Muscle of leg (tissue), 11 donors: ENCODE measurements around the gene TMEM8B. TPM values are rescaled to one million over a fixed set of nuclear protein-coding genes. Genes with fewer than 3 reads are reported as not detected.
A peak's percentile ranks its signal among the peaks of the same experiment; 100 is the strongest.

Experiments
- DNase-seq: peaks from one replicate; pipeline ENCODE4 v3.0.0; 2013
- H3K27ac ChIP-seq: one replicate; pipeline ENCODE4 v1.5.1; 2013; ENCODE audit warnings: mild to moderate bottlenecking, low read length, control low read depth
- H3K27me3 ChIP-seq: one replicate; pipeline ENCODE4 v1.6.1; 2013; ENCODE audit warnings: low read length; ENCODE audit not compliant: control insufficient read depth, insufficient read depth
- H3K36me3 ChIP-seq: one replicate; pipeline ENCODE4 v1.6.1; 2013; ENCODE audit warnings: low read length; ENCODE audit not compliant: control insufficient read depth, insufficient read depth
- H3K4me1 ChIP-seq: one replicate; pipeline ENCODE4 v1.6.1; 2013; ENCODE audit warnings: low read length; ENCODE audit not compliant: control insufficient read depth, insufficient read depth
- H3K4me3 ChIP-seq: one replicate; pipeline ENCODE4 v1.5.1; 2013; ENCODE audit warnings: low read length, control low read depth
- H3K9me3 ChIP-seq: replicated peaks from 2 replicates; pipeline ENCODE4 v1.6.1; 2013; ENCODE audit warnings: low read depth, low read length; ENCODE audit not compliant: control insufficient read depth
- WGBS: methylation state at CpG from one replicate; pipeline ENCODE4 v1.1.5; 2013; ENCODE audit warnings: missing lambda C conversion rate; ENCODE audit not compliant: insufficient coverage; 5-methylcytosine and 5-hydroxymethylcytosine counted together
- polyA plus RNA-seq, 8 donors: library from polyadenylated mRNA; unstranded; fragments of 120-200 nt; gene quantifications; one replicate each; pipeline versions ENCODE4 v1.2.1 to v1.2.3, GENCODE V29; 2013; ENCODE audit warnings: inconsistent platforms in 1 of 8, low replicate concordance in 1 of 8; ENCODE audit not compliant: insufficient read length in 8 of 8, insufficient read depth in 1 of 8
- total RNA-seq: library from RNA; stranded (reverse); fragments of 120-200 nt; gene quantifications from one replicate; pipeline ENCODE4 v1.2.4, GENCODE V29; 2013

The TMEM8B gene
- total and polyA plus RNA-seq, 9 donors, result 5.1 to 22.3 (median 17.9) TPM

- peak; percentile 69 for DNase-seq
These were observed 17.5 kb upstream of the TMEM8B start for GRCh38 chr9:35811381-35812024.

GRCh38 chr9:35812025-35812602, 16.9 kb upstream of the TMEM8B start, which contains the start of gene SPAG8:
TSS of gene SPAG8 (minus strand) at chr9:35812262. CDS start at chr9:35812147, 115 bp downstream.
- Histone ChIP-seq H3K4me1 (peaks cover 37% of the 10 kb centered on the region), H3K27ac (peak within 1 kb of the TSS; percentile 80), H3K9me3 (no peaks in the 10 kb centered on the region), H3K27me3 (peaks cover 4% of the 10 kb centered on the region), H3K4me3 (peak within 1 kb of the TSS; percentile 50), H3K36me3 (peaks cover 19% of the 10 kb centered on the region)
- DNase-seq, result peak; percentile 99
- WGBS, result 0% methylated on average over 16 of the region's 28 CpGs

More at GRCh38 chr9:35811381-35812024, 17.5 kb upstream of the TMEM8B start:
- peaks cover 4% of the 10 kb centered on the region for H3K27me3 ChIP-seq
- peaks cover 37% of the 10 kb centered on the region for H3K4me1 ChIP-seq
- peak overlapping the region; percentile 80 for H3K27ac ChIP-seq
- peak overlapping the region; percentile 50 for H3K4me3 ChIP-seq
- peaks cover 24% of the 10 kb centered on the region for H3K36me3 ChIP-seq
- no peaks in the 10 kb centered on the region for H3K9me3 ChIP-seq
- WGBS, result 5% methylated on average over 12 of the region's 12 CpGs

- 93% methylated on average over 4 of the region's 10 CpGs for WGBS
- Histone ChIP-seq H3K27ac (peak overlapping the region; percentile 97), H3K27me3 (peaks cover 4% of the 10 kb centered on the region), H3K36me3 (peaks cover 11% of the 10 kb centered on the region), H3K4me1 (peaks cover 37% of the 10 kb centered on the region), H3K9me3 (no peaks in the 10 kb centered on the region), H3K4me3 (no peak overlapping the region)
- no peak for DNase-seq
These were observed 15.5 kb upstream of the TMEM8B start for GRCh38 chr9:35813434-35814105.

DNA sequence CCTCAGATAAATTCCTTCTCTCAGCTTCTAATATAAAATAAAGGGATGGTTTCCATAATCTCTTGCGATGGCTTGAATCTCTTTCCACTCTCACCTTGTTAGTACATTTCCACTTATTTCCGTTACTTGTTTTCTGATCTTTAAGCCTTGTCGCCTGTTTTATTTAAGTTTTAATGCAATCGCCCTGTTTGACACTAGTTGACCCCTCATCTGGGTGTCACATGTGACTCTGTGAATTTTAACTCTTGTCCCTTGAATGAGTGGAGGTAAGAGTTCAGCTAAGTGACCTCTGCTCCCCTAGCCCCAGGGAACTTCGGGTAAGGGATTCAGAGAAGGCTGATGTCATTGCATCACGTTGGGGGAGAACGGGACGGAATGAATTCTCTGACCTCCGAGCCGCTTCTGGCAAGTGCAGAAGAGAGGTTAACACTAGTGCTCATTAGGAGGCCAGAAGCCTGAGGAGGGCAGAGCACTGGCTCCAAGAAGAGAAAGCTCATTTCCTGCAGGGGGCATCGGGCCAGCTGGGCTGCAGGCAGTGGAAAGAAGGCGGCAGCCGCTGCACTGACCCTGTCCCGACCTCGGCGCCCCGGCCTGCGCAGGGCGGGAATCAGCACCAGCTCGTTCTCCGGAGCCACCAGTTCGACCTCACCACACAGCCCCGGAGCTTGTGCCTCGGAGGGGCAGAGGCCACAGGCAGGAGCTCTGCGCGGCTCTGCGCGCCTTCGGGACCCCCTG, 14.8 kb upstream of the TMEM8B start:
- 5% methylated on average over 28 of the region's 29 CpGs for WGBS
- Histone ChIP-seq H3K4me1 (peaks cover 37% of the 10 kb centered on the region), H3K4me3 (peak overlapping the region; percentile 81), H3K27me3 (peaks cover 3% of the 10 kb centered on the region), H3K36me3 (peaks cover 5% of the 10 kb centered on the region), H3K27ac (peak overlapping the region; percentile 97), H3K9me3 (no peaks in the 10 kb centered on the region)
- peak; percentile 84 for DNase-seq

DNA sequence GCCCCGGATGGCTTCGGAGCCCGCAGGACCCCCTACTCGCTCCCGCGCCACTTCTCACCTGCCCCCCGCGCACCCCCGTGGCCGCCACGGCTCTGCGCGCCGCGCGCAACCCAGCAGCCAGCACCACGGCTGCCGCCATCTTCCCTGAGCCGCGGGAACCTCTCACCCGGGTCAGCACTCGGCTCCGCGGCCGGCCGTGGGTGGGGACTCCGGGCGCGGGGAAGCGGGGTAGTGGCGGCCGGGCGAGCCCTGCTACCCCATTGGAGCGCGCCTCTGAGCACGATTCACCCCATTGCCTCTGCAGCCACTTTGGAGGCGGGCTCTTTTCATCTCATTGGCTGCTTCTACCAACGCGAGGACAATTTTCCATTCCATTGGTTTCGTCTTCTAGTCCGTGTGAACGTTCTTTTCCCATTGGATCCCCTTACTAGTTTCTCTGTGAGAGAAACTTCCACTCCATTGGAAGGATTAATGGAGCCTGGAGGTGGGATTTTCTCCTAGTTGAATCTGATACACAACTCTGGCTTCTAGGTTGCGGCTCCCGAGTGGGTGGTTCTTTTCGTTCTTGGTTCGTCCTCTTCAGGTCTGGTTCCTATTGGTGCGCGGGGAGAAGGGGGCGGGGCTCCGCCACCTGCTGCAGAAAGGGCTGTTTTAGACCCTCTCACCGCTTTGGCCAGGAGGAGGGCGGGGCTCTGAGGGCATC, 14.0 kb upstream of the TMEM8B start, which contains the start of gene HINT2:
TSS of gene HINT2 (minus strand) at position 202 of the 703 bp plus-strand sequence. CDS start at position 139, 63 bp downstream.
- H3K4me3 ChIP-seq, result peak within 1 kb of the TSS; percentile 81
- peak; percentile 100 for DNase-seq
- peaks cover 37% of the 10 kb centered on the region for H3K4me1 ChIP-seq
- H3K27ac ChIP-seq, result peak within 1 kb of the TSS; percentile 97
- H3K36me3 ChIP-seq, result no peaks in the 10 kb centered on the region
- peaks cover 2% of the 10 kb centered on the region for H3K27me3 ChIP-seq
- under 1% methylated on average over 43 of the region's 52 CpGs for WGBS
- no peaks in the 10 kb centered on the region for H3K9me3 ChIP-seq

- no peak overlapping the region for H3K4me3 ChIP-seq
- H3K27ac ChIP-seq, result no peak overlapping the region
- no peak for DNase-seq
- peaks cover 25% of the 10 kb centered on the region for H3K4me1 ChIP-seq
- 33% methylated on average over 1 of the region's 1 CpG for WGBS
- H3K27me3 ChIP-seq, result peaks cover 4% of the 10 kb centered on the region
- H3K9me3 ChIP-seq, result no peaks in the 10 kb centered on the region
- H3K36me3 ChIP-seq, result no peaks in the 10 kb centered on the region
These were observed 12.3 kb upstream of the TMEM8B start for GRCh38 chr9:35816708-35817107.

- WGBS, result 52% methylated on average over 2 of the region's 3 CpGs
- Histone ChIP-seq H3K4me1 (peaks cover 16% of the 10 kb centered on the region), H3K27me3 (peaks cover 4% of the 10 kb centered on the region), H3K27ac (no peak overlapping the region), H3K36me3 (no peaks in the 10 kb centered on the region), H3K4me3 (no peak overlapping the region), H3K9me3 (no peaks in the 10 kb centered on the region)
- DNase-seq, result no peak
These were observed 10.7 kb upstream of the TMEM8B start for GRCh38 chr9:35818341-35818740.

- Histone ChIP-seq H3K36me3 (no peaks in the 10 kb centered on the region), H3K4me1 (peaks cover 6% of the 10 kb centered on the region), H3K27ac (no peak overlapping the region), H3K4me3 (no peak overlapping the region), H3K9me3 (no peaks in the 10 kb centered on the region), H3K27me3 (peaks cover 4% of the 10 kb centered on the region)
- no peak for DNase-seq
These were observed 9.0 kb upstream of the TMEM8B start for GRCh38 chr9:35820076-35820475.

DNA sequence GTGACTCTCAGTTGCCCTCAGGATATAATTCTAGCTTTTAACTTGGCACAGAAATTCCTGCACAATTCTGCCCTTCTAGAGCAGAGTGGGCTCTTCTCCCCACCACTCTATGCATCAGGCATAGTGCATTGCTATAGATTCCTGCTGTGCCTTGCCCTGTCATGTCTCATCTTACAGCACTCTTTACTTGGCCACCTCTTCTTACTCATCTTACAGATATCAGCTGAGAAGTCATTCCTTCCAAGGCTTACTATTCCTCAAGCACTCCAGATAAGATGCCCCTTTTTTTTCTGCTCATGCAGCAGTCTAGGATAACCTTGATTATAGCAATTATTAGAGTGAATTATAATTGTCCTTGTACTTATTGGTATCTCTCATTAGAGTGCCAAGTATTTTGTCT, 6.1 kb upstream of the TMEM8B start:
- no peak for DNase-seq
- H3K4me3 ChIP-seq, result no peak overlapping the region
- no peaks in the 10 kb centered on the region for H3K36me3 ChIP-seq
- peaks cover 9% of the 10 kb centered on the region for H3K27me3 ChIP-seq
- peaks cover 4% of the 10 kb centered on the region for H3K4me1 ChIP-seq
- no peak overlapping the region for H3K27ac ChIP-seq
- H3K9me3 ChIP-seq, result no peaks in the 10 kb centered on the region
